NCI-H524 (cell line): Measurements from ENCODE around the gene DPP6.
A peak's percentile ranks its signal among the peaks of the same experiment; 100 is the strongest.

Experiments used
- DNase-seq, 2 experiments: peaks; one replicate each; lab custom pipeline; 2025; lab: John Stamatoyannopoulos, UW

DPP6 gene

GRCh38 chr7:154859747-154860620 is 807.8 kb downstream of the DPP6 start:
- DNase-seq, result no peak

DNA sequence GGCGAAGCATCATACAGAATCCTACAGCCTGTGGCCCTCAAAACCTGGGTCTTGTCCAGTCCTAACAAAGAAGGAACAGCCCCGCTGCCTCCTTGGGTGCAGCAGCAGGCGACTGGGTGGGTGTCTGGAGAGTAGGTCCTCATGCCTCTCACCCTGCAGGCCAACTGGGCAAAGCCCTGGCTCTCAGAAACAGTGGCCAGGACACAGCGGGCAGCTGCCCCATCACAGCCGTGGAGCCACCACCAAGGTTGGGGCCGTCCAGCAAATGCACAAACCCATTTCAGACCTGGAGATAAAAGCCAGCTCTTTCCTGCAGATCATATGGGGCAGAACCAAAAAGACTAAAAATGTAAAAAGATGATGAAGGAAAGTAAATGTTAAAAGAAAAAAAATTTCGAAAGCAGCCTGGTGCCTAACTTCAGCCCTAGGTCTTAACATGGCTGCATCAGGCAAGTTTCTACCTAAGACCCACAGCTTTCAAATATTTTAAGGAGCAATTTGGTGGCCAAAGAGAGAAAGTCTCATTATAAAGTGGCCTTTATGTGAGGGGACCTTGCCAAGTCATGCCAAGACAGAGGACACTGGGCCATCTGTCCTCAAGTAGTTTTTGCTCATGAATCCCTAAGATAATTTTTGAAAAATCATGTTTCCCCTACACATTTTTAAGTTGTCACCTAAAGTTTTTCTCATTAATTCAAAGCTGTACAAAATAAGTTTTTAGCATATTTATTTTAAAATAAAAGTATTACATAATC is 808.6 kb downstream of the DPP6 start:
- no peak for DNase-seq

GRCh38 chr7:154861589-154861988 is 809.4 kb downstream of the DPP6 start:
- no peak for DNase-seq

DNA sequence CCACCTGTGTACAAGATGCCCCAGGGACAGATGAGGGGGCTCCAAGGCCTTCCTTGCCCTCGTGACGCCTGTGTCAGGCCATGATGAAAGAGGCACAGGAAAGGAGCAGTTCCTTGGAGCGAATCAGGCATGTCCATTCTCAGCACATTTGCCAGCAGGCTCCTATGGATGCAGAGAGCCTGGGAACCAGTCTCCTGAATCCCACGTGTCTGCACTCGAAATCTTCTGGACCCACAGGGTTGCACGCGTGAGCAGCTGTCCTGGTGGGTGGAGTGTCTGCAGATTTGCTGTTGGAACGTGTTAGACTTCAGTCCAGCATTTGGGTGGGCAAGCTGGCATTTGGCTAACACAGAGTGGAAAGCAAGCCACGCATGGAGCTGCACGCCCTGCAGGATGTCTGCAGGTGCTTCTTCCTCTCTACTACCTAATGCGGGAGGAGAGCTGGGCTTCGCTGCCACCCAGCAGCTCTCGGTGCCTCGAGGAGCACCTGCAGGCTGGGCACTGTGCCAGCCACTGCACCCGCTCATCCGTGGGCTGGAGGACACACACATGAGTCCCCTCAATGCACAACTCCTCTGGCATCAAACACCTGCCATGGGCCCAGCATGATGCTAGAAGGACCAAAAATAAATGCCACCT is 810.1 kb downstream of the DPP6 start:
- DNase-seq, result no peak

GRCh38 chr7:154863766-154864522 is 811.7 kb downstream of the DPP6 start:
- no peak for DNase-seq

DNA sequence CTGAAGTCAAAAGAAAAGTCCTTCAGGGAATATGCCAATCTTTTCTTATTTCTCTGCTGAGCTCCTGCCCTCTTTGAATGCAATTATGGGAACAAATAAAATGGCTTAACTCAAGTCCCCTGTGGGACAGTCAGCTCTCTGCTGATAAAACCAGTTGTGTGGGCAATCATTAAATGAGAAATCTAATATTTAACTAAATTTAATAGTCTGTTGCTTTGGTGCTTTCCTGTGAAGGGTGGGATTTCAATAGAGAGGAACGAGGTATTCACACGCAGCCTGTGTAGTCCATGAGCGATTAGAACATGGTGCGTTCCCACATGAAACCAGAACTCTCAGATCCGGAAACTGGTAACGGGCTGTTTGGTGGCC is 812.3 kb downstream of the DPP6 start:
- no peak for DNase-seq

- no peak for DNase-seq
Observed at GRCh38 chr7:154865984-154866685, 813.9 kb downstream of the DPP6 start.

GRCh38 chr7:154867068-154867467 is 814.9 kb downstream of the DPP6 start:
- DNase-seq, result no peak

DNA sequence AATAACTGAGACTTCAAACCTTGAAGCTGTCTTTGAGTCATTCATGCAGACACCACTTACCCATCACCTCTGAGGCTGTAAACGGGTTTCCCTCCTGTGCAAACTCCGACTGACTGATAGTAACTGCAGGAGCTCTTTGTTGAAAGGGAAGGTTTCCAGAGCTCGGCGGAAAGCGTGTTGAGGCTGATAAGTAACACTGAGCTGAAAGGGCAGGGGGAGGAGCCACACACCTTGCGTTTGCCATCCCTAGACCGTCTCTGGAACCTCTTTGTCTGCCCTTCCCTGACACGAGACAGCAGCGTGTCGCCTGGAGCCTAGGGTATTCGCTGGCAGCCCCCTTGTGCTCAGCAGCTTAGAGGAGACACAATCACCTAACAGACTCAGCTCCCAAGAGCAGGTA is 816.7 kb downstream of the DPP6 start:
- no peak for DNase-seq

GRCh38 chr7:154869436-154869835 is 817.2 kb downstream of the DPP6 start:
- DNase-seq, result no peak

- DNase-seq, result no peak
Observed at GRCh38 chr7:154871507-154871906, 819.3 kb downstream of the DPP6 start.

- DNase-seq, result no peak
Observed at GRCh38 chr7:154871928-154872750, 819.9 kb downstream of the DPP6 start.

- no peak for DNase-seq
Observed at GRCh38 chr7:154872811-154873499, 820.8 kb downstream of the DPP6 start.

DNA sequence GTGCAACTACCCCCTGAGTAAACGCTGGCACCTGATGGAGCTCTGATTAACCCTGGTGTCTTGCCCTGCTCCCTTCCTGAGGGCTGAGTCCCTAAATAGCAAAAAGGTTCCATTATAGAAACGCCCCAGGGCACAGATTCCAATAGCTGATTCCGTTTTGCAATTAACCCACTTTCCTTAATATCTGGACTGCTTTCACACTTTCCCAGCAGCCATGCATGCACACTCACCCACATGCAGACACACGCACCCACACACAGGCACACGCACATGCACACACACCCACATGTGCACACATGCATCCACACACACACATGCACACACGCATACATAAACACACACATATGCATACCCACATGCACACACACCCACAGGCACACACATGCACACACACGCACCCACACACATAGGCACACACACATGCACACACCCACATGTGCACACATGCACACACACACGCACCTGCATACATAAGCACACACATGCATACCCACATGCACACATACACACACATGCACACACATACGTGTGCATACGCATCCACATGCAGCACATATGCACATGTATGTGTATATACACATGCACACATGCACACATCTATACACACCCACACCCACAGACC is 821.4 kb downstream of the DPP6 start:
- no peak for DNase-seq

- peak in 1 of 2 experiments; percentile 2 for DNase-seq
Observed at GRCh38 chr7:154874409-154875113, 822.4 kb downstream of the DPP6 start.

DNA sequence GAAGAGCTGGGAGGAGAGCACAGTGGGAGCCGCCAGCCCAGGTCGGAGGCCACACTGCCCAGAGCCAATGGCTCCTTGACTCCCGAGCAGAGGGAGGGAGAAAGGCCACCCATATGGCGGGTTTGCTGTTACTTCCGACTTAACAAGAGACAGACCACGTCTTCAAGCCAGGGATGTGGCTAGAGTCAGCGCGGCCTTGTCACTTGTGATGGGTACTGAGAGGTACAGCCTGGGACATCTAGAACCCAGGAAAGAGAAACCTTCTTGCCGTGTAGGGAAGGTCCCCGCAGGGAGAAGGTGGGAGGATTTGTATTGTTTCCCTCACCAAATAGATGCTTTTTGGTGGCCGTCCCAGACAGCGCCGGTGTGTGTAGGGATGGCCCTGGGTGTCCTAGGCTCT is 823.1 kb downstream of the DPP6 start:
- no peak for DNase-seq

GRCh38 chr7:154876516-154876915 is 824.3 kb downstream of the DPP6 start:
- no peak for DNase-seq

DNA sequence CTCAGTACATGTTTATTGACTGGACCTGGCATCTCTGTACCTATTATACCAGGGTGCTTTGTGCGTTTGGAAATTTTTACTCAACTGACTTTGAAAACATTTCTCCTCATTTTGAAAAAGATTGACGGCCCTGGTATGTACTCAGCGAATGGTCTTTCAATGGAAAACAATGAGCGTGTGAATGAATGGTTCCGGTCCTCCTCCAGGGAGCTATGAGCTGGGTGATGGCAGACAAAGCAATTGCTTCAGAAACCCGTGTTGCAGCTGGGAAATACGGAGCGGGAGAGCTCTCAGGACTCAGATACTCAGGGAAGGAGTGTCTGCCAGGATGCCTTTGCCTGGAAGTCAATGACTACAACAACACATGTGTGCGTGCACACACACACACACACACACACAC is 824.8 kb downstream of the DPP6 start:
- DNase-seq, result no peak

DNA sequence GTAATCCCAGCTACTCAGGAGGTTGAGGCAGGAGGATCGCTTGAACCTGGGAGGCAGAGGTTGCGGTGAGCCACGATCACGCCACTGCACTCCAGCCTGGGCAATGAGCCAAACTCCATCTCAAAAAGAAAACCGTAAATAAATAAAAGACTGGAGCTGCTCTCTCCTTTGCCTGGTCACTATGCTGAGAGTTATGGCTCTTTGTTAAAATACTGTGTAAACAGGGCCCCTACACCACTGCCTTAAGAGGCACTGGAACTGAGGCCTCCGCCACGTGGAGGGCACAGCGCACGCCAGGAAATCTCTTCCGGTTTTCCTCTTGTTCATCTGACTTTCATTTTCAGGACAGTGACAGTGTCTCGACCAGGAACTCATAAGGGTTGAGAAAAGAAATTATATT is 827.4 kb downstream of the DPP6 start:
- DNase-seq, result no peak
